Stimulated activated CD4-positive, alpha-beta T cell treated with anti-CD3 and anti-CD28 coated beads, TNF-alpha, amount 100 ng/mL, for 1 hour (primary cell): ENCODE results near the gene DDIT4.
"Not testable (repeated sequence)": the region's sequence is repeated elsewhere in the genome, so short reads cannot be mapped to it uniquely, and the experiment has no call there.

ENCODE experiments used
- DNase-seq, 3 donors: peaks; one replicate each; pipeline ENCODE4 v3.0.0-alpha.2; 2020; ENCODE audit warnings: low read depth in 3 of 3, low spot score in 1 of 3

Gene DDIT4

GRCh38 chr10:72249176-72249862 is 24.4 kb upstream of the DDIT4 start:
- not testable (repeated sequence) for DNase-seq

GRCh38 chr10:72250666-72251065 is 23.1 kb upstream of the DDIT4 start:
- DNase-seq, result no peak

GRCh38 chr10:72251635-72252034 is 22.1 kb upstream of the DDIT4 start:
- no peak for DNase-seq

GRCh38 chr10:72252972-72253371 is 20.8 kb upstream of the DDIT4 start:
- no peak for DNase-seq

- no peak for DNase-seq
Observed at GRCh38 chr10:72253578-72253977, 20.1 kb upstream of the DDIT4 start.

GRCh38 chr10:72254813-72255568 is 18.7 kb upstream of the DDIT4 start:
- DNase-seq, result no peak

- DNase-seq, result no peak
Observed at GRCh38 chr10:72255977-72256729, 17.6 kb upstream of the DDIT4 start.

- DNase-seq, result no peak
Observed at GRCh38 chr10:72257051-72257892, 16.5 kb upstream of the DDIT4 start.

GRCh38 chr10:72258617-72259016 is 15.1 kb upstream of the DDIT4 start:
- no peak for DNase-seq

GRCh38 chr10:72259491-72260238 is 14.1 kb upstream of the DDIT4 start:
- no peak for DNase-seq

- peak in 2 of 3 donors; percentile 57 to 62 for DNase-seq
Observed at GRCh38 chr10:72260239-72260975, 13.3 kb upstream of the DDIT4 start.

GRCh38 chr10:72260976-72261783 is 12.5 kb upstream of the DDIT4 start:
- no peak for DNase-seq

- no peak for DNase-seq
Observed at GRCh38 chr10:72261784-72262404, 11.8 kb upstream of the DDIT4 start.

GRCh38 chr10:72263613-72264241 is 10.0 kb upstream of the DDIT4 start:
- DNase-seq, result no peak

- DNase-seq, result no peak
Observed at GRCh38 chr10:72264536-72264935, 9.2 kb upstream of the DDIT4 start.

GRCh38 chr10:72265508-72265907 is 8.2 kb upstream of the DDIT4 start:
- no peak for DNase-seq

GRCh38 chr10:72265990-72266865 is 7.5 kb upstream of the DDIT4 start:
- no peak for DNase-seq
